Daoy (cell line): ENCODE results near the gene ADAMTSL1. TPM values are rescaled to one million over a fixed set of nuclear protein-coding genes. Genes with fewer than 3 reads are reported as not detected.
A peak's percentile ranks its signal among the peaks of the same experiment; 100 is the strongest.
"Not testable (repeated sequence)": the region's sequence is repeated elsewhere in the genome, so short reads cannot be mapped to it uniquely, and the experiment has no call there.

Experiments used
- DNase-seq: peaks from one replicate; pipeline ENCODE4 v3.0.0-alpha.2; 2015; ENCODE audit warnings: low read depth
- total RNA-seq: library from RNA; depleted of rRNA; stranded (reverse); fragments of >200 nt; shearing (Covaris generic); gene quantifications from 2 replicates; pipeline ENCODE4 v1.2.3, GENCODE V29; 2014

ADAMTSL1 gene
- total RNA-seq, 1 experiment from 2014 or later = 16.6 TPM

- DNase-seq = no peak
These were observed 383.8 kb downstream of the ADAMTSL1 start for GRCh38 chr9:18857769-18858168.

DNA sequence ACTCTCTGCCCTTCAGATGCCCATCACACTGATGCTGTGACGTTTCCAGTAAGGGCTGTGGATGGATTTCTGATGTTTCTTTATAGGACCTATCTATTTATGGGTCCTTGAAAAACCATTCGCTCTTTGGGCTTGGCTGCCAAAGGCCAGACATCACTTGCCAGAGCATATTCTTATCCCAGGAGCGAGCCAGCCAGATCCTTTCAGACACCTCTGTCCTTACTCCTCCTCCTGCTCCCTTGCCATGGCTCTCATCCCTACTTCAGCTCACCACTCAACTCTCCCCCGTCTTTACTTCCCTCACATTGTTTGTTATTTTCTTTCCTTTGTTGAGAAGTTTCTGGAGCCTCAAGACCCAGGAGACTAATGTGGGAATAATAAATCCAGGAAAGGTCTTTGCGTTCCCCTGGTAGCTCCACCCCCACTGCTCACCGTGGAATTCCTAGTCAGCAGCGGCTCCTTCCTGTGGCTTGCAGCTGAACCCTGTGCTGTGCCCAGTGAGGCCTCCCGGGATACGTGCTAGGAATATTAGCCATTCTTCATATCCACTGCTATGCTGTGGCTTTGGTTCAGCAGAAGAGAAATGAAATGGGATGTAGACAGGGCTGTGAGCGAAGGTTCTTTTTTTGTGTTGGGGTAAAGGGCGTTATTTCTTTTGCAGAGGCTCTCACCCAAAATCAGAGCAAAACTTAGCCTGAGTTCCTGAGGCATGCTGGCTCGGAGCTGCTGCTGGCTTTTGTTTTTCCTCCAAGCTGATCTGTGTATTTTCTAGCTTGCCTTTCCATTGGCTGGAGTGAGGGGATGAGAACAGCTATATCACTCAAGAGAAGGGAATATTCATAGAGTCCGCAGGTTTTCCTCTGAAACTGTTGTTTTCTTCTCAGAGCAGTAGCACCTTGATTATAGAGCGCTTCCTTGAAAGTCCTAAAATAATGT is 387.9 kb downstream of the ADAMTSL1 start:
- no peak for DNase-seq

DNA sequence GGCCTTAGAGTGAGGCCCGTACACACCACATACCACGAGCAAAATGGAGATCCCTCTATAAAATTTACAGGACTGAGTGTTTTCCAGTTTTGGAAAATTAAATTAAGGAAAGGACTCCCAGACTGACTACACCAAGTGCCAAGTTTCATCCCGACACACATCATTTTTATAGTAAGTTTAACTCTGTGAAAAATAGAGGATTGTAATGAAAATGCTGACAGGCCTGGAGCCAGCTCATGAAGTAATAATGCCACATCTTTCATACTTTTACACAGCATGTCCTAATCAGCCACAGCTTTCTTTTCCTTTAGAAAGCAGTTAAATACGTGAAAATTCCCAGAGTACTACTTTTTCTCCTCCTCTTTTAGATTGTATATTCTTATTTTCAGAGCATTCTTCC is 389.8 kb downstream of the ADAMTSL1 start:
- DNase-seq = no peak

DNA sequence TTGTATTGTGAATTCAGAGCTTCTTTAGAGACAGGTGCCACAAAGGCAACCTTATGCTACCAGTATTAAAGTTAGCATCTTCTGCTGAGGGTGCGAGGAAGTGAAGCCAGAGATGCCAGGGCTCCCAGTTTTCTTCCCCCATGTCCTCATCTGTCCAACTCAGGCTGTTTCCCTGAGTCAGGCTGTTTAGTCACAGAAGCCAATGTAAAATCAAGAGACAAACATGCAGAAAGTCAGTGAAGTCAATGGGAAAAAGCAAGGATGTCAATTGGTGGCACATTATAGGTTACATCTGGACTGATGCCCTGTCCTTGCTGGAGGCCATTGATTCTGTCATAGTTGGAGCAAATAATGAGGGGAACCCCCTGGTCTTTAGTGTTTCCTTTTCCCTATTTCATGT is 390.6 kb downstream of the ADAMTSL1 start:
- DNase-seq = no peak

- DNase-seq = no peak
These were observed 391.6 kb downstream of the ADAMTSL1 start for GRCh38 chr9:18865542-18865941.

GRCh38 chr9:18866121-18866831 is 392.3 kb downstream of the ADAMTSL1 start:
- DNase-seq = no peak

GRCh38 chr9:18869725-18870124 is 395.8 kb downstream of the ADAMTSL1 start:
- no peak for DNase-seq

- no peak for DNase-seq
These were observed 400.1 kb downstream of the ADAMTSL1 start for GRCh38 chr9:18874069-18874468.

DNA sequence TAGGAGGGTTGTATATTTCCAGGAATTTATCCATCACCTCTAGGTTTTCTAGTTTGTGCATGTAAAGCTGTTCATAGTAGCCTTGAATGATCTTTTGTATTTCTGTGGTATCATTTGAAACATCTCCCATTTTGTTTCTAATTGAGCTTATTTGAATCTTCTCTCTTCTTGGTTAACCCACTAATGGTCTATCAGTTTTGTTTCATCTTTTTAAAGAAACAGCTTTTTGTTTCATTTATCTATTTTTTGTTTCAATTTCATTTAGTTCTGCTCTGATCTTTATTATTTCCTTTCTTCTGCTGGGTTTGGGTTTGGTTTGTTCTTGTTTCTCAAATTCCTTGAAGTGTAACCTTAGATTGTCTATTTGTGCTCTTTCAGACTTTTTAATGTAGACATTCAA is 401.0 kb downstream of the ADAMTSL1 start:
- DNase-seq = not testable (repeated sequence)

GRCh38 chr9:18877984-18878383 is 404.0 kb downstream of the ADAMTSL1 start:
- no peak for DNase-seq

DNA sequence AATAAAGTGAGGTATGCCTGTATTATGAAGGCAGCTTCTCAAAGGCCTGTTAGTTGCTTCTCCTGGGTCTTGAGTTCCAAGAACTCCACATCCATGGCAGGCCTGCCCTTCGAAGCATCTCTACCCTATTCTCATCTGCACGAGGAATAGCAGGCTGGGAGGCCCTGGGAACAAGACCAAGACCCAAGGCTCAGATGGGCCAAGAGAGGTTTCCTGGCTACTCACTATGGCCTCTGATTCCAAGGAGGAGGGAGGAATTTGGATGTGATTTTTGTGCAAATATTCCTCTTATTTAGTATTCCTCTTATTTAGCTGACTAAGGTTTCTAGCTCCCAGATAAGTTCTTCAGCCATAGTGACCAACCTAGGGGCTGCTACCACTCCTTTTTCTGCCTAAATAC is 407.8 kb downstream of the ADAMTSL1 start:
- DNase-seq = no peak

DNA sequence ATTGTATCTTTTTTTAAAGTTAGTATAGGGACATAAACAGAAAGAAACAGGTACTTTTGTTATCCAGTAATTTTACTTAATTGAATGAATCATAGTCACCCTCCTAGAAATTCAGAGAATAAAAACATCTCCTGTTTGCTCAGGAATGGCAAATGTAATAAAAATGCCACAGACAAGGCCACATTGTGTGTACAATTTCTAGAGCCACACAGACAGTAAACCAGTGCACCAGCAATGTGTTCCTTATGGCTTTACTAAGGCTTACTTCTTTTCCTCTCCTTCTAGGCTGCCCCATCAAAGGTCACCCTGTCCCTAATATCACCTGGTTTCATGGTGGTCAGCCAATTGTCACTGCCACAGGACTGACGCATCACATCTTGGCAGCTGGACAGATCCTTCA is 413.6 kb downstream of the ADAMTSL1 start:
- no peak for DNase-seq

DNA sequence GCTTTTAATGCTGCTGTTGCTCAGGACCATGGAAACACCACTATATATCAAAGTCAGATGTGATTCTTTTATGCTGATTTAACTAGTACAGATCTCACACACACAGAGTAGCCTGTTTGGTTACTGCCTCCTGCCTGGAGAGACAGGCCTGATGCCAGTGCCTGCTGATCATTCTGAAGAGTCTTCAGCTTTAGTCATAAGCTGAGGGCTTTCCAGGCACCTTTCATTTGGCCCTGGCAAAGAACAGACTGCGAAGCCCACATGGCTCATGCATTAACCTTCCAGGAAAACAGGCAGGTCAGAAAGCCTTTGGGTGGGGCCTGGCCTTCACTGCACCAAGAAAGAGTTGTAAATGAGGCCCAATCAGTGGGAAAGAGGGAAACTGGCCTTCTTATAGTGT is 414.3 kb downstream of the ADAMTSL1 start:
- DNase-seq = no peak

GRCh38 chr9:18889550-18889949 is 415.6 kb downstream of the ADAMTSL1 start:
- DNase-seq = no peak

- peak; percentile 28 for DNase-seq
These were observed 416.4 kb downstream of the ADAMTSL1 start for GRCh38 chr9:18890372-18890771.

DNA sequence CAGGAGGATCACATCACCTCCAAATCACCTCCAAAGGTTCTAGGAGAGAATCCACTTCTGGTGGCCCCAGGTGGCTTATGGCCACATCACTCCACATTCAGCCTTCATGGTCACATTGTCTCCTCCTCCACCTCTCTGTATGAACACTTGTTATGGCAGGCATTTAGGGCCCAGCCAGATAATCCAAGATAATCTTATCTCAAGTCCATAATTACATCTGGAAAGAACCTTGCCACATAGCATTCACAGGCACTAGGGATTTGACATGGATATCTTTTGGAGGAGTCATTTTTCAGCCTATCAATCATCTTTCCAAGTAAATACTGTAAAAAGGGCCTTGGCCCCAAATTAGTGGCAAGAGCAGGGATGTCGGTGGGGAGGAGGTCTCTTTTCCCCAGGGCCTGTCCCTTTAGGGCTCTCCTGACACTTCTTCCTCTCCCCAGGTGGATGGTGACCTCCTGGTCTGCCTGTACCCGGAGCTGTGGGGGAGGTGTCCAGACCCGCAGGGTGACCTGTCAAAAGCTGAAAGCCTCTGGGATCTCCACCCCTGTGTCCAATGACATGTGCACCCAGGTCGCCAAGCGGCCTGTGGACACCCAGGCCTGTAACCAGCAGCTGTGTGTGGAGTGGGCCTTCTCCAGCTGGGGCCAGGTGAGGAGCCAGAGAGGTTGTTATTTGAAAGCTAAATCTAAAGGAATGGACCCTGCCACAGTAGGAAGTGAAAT is 418.2 kb downstream of the ADAMTSL1 start:
- no peak for DNase-seq

DNA sequence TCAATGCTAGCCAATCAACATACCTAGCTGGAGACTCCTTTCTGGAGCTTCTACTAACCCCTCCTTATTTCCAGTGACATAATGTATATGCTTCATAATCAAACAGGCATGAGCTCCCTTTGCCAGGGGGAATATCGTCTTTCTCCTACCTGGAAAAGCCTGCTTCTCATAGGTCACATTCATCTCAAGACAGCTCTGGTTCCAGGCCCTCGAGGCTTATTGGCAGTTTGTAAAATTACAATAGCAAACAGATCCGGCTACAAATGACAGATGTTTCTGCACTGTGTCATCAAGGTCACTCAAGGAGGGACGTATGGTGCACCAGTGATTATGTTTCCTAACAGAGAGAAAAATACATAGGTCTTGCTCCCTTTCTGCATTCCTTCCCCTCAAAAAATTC is 419.1 kb downstream of the ADAMTSL1 start:
- DNase-seq = no peak

DNA sequence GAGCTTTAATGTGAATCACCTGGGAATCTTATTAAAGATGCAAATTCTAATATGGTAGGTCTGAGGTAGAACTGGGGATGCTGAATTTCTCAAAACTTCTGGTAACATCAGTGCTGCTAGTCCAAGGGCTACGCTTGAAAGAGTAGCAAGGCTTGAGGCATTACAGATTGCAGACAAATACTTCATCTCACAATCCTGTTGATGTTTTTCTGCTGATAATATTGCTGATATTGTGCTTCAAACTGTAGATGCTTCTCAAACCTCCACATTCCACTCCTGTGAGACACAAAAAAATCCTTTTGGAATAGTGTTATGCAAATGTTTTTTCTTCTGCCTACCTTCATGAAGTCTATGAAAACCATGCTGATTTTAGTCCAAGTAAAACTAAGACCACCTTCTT is 419.5 kb downstream of the ADAMTSL1 start:
- DNase-seq = no peak

- DNase-seq = no peak
These were observed 422.1 kb downstream of the ADAMTSL1 start for GRCh38 chr9:18896004-18896403.

DNA sequence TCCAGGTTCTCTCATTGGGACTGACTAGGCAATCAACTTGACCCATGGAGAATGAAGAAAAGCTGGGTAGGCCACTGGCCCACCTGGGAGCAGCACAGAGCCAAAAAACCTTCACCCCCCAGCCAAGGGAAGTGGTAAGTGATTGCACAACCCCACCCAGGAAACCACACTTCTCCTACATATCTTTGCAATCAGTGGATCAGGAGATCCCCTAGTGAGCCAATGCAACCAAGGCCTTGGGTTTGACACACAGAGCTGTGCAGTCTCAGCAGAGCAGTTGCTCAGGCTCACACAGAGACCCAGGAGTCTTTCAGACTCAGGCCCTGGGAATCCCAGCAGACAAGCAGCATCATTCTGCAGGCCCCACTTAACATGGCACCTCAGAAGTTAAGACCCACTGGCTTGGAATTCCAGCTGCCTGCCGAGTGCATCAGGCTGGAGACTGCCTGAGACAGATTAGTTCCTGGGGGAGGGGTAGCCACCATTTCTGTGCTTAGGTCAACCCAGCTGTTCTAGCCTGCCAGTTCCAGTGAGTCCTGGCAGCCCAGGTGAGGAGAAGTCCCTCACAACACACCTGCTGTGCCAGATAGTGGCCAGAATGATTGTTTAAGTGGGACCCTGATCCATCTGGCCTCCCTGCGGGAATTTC is 422.7 kb downstream of the ADAMTSL1 start:
- no peak for DNase-seq

DNA sequence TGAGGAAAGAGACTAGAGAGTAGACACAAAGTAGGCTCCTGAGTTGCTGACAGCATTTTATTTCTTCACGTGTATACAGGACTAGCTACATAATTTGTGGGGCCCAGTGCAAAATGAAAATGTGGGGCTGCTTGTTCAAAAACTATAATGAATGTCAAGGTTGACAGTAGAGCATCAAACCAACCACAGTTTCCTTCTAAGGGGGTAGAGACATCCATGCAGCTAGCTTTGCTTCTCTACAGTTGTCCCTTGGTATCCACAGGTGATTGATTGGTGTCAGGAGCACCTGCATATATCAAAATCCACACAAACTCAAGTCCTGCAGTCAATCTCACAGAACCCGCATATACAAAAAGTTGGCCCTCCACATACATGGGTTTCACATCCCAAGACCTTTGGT is 429.5 kb downstream of the ADAMTSL1 start:
- no peak for DNase-seq
